Panc1 (cell line): ENCODE data around the gene GUCY2D. TPM values are rescaled to one million over a fixed set of nuclear protein-coding genes. Genes with fewer than 3 reads are reported as not detected.

Experiments
- ATAC-seq: fragments of 200-7000 bp; cut with Tn5 transposase; 2 replicates; pipeline ENCODE4 v1.9.1; 2020; ENCODE audit warnings: mild to moderate bottlenecking, moderate library complexity
- BruUV-seq: library from RNA; stranded (reverse); fragments of 400-500 nt; replicated peaks from 2 replicates; lab custom pipeline; 2021; lab: Mats Ljungman, UMichigan
- CTCF ChIA-PET: fragments of 300-600 bp; sonication (Branson Sonifier 250); formaldehyde crosslinking; loops from one replicate; lab custom pipeline; 2022; ENCODE audit warnings: antibody characterized with exemption; lab: Charles Lee
- POLR2A ChIA-PET: fragments of 300-600 bp; sonication (Branson Sonifier 250); formaldehyde crosslinking; loops from one replicate; lab custom pipeline; 2022; ENCODE audit warnings: antibody characterized with exemption; lab: Charles Lee
- DNase-seq: peaks from one replicate; pipeline ENCODE4 v3.0.0-alpha.2; 2010; ENCODE audit warnings: low read depth, low spot score
- H3K27ac ChIP-seq: 2 replicates; pipeline ENCODE4 v1.5.1; 2011; ENCODE audit warnings: mild to moderate bottlenecking, low read length, inconsistent platforms
- H3K27me3 ChIP-seq: fragments of 200-500 bp; sonication (Bioruptor generic); 2 replicates; pipeline ENCODE4 v1.6.0; 2014; ENCODE audit warnings: low read length, inconsistent platforms; ENCODE audit not compliant: control insufficient read depth, insufficient read depth
- H3K36me3 ChIP-seq: fragments of 200-500 bp; sonication (Bioruptor generic); 2 replicates; pipeline ENCODE4 v1.5.1; 2014; ENCODE audit warnings: inconsistent platforms, mild to moderate bottlenecking, low read length, moderate library complexity; ENCODE audit not compliant: control insufficient read depth, insufficient read depth
- H3K4me1 ChIP-seq: 2 replicates; pipeline ENCODE4 v1.5.1; 2011; ENCODE audit warnings: inconsistent platforms, mild to moderate bottlenecking, low read length, moderate library complexity; ENCODE audit not compliant: control insufficient read depth, insufficient read depth
- H3K4me3 ChIP-seq, 2 experiments: 2 replicates each; pipeline ENCODE4 v1.5.1; 2011 to 2012; ENCODE audit warnings: low read depth in 2 of 2, low read length in 2 of 2, mild to moderate bottlenecking in 2 of 2, inconsistent platforms in 1 of 2, moderate library complexity in 1 of 2
- H3K9me3 ChIP-seq: fragments of 200-500 bp; sonication (Bioruptor generic); 2 replicates; pipeline ENCODE4 v1.5.1; 2014; ENCODE audit warnings: low read depth, mild to moderate bottlenecking, inconsistent platforms, low read length, moderate library complexity; ENCODE audit not compliant: control insufficient read depth, insufficient read depth
- CTCF ChIP-seq: fragments of 450-650 bp; IDR thresholded peaks from 2 replicates; pipeline ENCODE4 v1.5.1; 2017; ENCODE audit warnings: mild to moderate bottlenecking
- POLR2AphosphoS5 ChIP-seq: IDR thresholded peaks from 2 replicates; pipeline ENCODE4 v1.6.1; 2012; ENCODE audit warnings: mild to moderate bottlenecking, low read depth, low read length, moderate library complexity
- REST ChIP-seq, 2 experiments: IDR thresholded peaks; 2 replicates each; pipeline ENCODE4 v1.6.1; 2011 to 2012; ENCODE audit warnings: low read depth in 2 of 2, control low read depth in 1 of 2, low read length in 1 of 2, mild to moderate bottlenecking in 1 of 2, moderate library complexity in 1 of 2; ENCODE audit not compliant: insufficient read depth in 1 of 2
- TCF7L2 ChIP-seq: IDR thresholded peaks from 2 replicates; pipeline ENCODE4 v1.6.1; 2011; ENCODE audit warnings: mild to moderate bottlenecking, low read depth, low read length, inconsistent platforms
- in situ Hi-C: cut with HindIII; loops from 2 replicates; pipeline ENCODE4 v1.10.0; 2016; ENCODE audit warnings: low sequenced_read_pairs, low pct_unique_long_range_greater_than_20kb
- intact Hi-C: fragments of 100-400 bp; cut with micrococcal nuclease; formaldehyde crosslinking; loops from one replicate; pipeline ENCODE4 v1.10.0; 2022; ENCODE audit not compliant: unreplicated experiment
- total RNA-seq: library from RNA; stranded (reverse); gene quantifications from one replicate; pipeline ENCODE4 v1.2.1, GENCODE V29; 2021; ENCODE audit not compliant: unreplicated experiment

Gene GUCY2D
- total RNA-seq, 1 experiment from 2014 or later = not detected

- H3K36me3 ChIP-seq = no peaks in the 10 kb centered on the region
- DNase-seq (no peak), ATAC-seq (no peak)
- H3K4me1 ChIP-seq = peaks cover 4% of the 10 kb centered on the region
- no peaks in the 10 kb centered on the region for H3K9me3 ChIP-seq
- no peak overlapping the region for H3K4me3 ChIP-seq
- CTCF ChIA-PET = no interaction called here
- no peak overlapping the region for H3K27ac ChIP-seq
- BruUV-seq = no TSS peak
- intact Hi-C loops = loop anchor here (10.0 kb wide), 1 partner anchor 59 kb away; no protein-coding TSS in a partner anchor
- in situ Hi-C loops = no loop called here
- H3K27me3 ChIP-seq = no peaks in the 10 kb centered on the region; the same call in 1 of the 2 replicates
- TF ChIP-seq TCF7L2 = no peak
- TF ChIP-seq CTCF = no peak
- TF ChIP-seq POLR2AphosphoS5 = no peak
- no peak for TF ChIP-seq REST (IDR thresholded peaks at IDR 0.05; ENCODE audit: insufficient read depth in 1 of 2, low read depth in 2 of 2, low read length in 1 of 2)
- POLR2A ChIA-PET = no interaction called here
Observed at GRCh38 chr17:8053600-8053999, 51.2 kb downstream of the GUCY2D start.

- no peaks in the 10 kb centered on the region for H3K36me3 ChIP-seq
- ATAC-seq (no peak), DNase-seq (no peak)
- TF ChIP-seq TCF7L2 = no peak
- no peak for TF ChIP-seq CTCF
- no peak for TF ChIP-seq POLR2AphosphoS5
- TF ChIP-seq REST (IDR thresholded peaks at IDR 0.05; ENCODE audit: insufficient read depth in 1 of 2, low read depth in 2 of 2, low read length in 1 of 2) = no peak
- CTCF ChIA-PET = interaction anchor here (1.0 kb wide), 1 partner anchor 155 kb away, joined by 5 read pairs; the partner anchor contains the start of gene AURKB
- peaks cover 10% of the 10 kb centered on the region for H3K4me1 ChIP-seq
- in situ Hi-C loops (no loop called here), intact Hi-C loops (loop anchor here (10.0 kb wide), 1 partner anchor 61 kb away; no protein-coding TSS in a partner anchor)
- BruUV-seq = no TSS peak
- no peak overlapping the region for H3K4me3 ChIP-seq
- no peaks in the 10 kb centered on the region for H3K9me3 ChIP-seq
- H3K27me3 ChIP-seq = peaks cover 3% of the 10 kb centered on the region
- POLR2A ChIA-PET = interaction anchor here (0.6 kb wide), 1 partner anchor 622 kb away, joined by 3 read pairs; no protein-coding TSS in a partner anchor
- no peak overlapping the region for H3K27ac ChIP-seq
Observed at GRCh38 chr17:8055851-8056231, 53.4 kb downstream of the GUCY2D start.
